GM20000 (cell line): ENCODE measurements around the gene CHRNA4.

Experiments used
- DNase-seq: peaks from one replicate; pipeline ENCODE4 v3.0.0; 2012; ENCODE audit warnings: low spot score
- TF ChIP-seq, protein P1 (sequence below): IDR thresholded peaks from 2 replicates; pipeline ENCODE4 v1.5.1; 2012; ENCODE audit warnings: mild to moderate bottlenecking, control low read depth; ENCODE audit errors: extremely low read depth, missing control alignments

The CHRNA4 gene

DNA sequence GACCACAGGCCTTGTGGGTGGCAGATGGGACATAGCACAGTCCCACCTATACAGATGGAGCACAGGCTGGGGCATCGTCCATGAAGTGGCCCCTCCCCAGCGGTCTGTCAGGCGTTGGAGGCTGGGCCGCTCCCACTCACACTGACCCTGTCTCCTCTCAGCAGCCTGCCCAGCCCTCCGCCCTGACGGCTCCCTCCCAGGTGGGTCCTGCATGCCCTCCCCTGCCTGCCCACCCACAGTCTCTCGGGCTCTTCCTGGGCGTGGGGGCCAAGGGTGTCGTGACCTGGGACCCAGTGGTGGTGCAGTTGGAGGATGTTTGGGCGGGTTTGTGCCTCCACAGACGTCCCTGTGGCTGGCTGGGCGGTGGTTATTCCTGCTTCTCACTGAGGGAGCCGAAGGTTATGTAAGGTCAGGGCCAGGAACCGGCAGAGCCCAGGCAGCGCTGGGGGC lies 45.9 kb downstream of the CHRNA4 start:
- TF ChIP-seq, protein P1, sequence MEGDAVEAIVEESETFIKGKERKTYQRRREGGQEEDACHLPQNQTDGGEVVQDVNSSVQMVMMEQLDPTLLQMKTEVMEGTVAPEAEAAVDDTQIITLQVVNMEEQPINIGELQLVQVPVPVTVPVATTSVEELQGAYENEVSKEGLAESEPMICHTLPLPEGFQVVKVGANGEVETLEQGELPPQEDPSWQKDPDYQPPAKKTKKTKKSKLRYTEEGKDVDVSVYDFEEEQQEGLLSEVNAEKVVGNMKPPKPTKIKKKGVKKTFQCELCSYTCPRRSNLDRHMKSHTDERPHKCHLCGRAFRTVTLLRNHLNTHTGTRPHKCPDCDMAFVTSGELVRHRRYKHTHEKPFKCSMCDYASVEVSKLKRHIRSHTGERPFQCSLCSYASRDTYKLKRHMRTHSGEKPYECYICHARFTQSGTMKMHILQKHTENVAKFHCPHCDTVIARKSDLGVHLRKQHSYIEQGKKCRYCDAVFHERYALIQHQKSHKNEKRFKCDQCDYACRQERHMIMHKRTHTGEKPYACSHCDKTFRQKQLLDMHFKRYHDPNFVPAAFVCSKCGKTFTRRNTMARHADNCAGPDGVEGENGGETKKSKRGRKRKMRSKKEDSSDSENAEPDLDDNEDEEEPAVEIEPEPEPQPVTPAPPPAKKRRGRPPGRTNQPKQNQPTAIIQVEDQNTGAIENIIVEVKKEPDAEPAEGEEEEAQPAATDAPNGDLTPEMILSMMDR, result no peak

DNA sequence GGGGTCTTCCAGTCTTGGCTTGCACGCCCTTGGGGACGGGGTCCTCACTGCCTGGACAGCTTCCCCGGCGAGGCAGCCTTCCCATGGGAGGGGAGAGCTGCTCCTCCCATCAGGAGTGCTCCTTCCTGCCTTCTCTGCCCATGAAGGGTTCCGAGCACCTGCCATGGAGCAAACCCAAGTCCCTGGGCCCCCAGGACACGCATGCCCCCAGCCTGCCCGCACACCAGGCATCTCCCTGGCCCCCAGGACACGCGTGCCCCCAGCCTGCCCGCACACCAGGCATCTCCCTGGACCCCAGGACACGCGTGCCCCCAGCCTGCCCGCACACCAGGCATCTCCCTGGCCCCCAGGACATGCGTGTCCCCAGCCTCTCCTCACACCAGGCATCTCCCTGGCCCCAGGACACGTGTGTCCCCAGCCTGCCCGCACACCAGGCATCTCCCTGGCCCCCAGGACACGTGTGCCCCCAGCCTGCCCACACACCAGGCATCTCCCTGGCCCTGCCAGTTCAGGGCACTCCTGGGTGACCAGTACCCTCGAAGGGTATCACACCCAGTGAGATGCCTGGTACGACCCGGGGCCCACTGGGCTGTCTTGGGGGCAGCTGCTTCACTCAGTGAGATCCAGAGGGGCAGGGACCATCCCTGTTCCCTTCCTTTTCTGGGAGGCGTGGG lies 46.4 kb downstream of the CHRNA4 start:
- DNase-seq, result no peak
- TF ChIP-seq, protein P1, result no peak

More for the DNA sequence above, 45.9 kb downstream of the CHRNA4 start:
- no peak for DNase-seq

GRCh38 chr20:63314015-63314471 lies 47.1 kb downstream of the CHRNA4 start:
- TF ChIP-seq, protein P1, result no peak
- DNase-seq, result no peak

DNA sequence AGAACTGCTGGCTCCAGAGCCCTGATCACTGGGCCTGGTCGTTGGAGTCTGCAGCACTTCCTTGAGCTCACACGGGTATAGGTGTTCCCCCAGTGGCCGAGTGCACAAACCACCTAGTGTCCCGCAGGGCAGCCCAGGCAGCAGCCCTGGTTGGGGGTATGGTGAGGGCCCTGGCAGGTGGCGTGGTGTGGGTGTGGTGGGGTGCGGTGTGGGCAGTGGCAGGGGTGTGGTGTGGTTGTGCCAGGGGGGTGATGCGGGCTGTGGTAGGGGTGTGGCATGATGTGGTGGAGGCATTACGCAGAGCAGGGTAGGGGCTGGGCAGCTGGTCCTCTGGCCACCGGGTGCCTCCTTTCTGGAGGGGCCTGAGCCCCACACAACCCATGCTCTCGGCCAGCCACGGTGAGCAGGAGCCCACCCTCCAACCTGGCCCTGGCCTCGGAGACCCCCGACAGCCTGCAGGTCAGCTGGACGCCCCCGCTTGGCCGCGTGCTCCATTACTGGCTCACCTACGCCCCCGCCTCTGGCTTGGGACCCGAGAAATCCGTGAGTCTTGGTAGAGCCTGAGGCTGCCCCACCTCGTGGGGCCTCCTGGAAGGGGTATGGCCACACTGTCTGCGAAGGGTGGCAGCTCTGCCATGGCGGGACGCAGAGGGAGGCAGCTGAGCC lies 47.7 kb downstream of the CHRNA4 start:
- DNase-seq, result no peak
- TF ChIP-seq, protein P1, result no peak

DNA sequence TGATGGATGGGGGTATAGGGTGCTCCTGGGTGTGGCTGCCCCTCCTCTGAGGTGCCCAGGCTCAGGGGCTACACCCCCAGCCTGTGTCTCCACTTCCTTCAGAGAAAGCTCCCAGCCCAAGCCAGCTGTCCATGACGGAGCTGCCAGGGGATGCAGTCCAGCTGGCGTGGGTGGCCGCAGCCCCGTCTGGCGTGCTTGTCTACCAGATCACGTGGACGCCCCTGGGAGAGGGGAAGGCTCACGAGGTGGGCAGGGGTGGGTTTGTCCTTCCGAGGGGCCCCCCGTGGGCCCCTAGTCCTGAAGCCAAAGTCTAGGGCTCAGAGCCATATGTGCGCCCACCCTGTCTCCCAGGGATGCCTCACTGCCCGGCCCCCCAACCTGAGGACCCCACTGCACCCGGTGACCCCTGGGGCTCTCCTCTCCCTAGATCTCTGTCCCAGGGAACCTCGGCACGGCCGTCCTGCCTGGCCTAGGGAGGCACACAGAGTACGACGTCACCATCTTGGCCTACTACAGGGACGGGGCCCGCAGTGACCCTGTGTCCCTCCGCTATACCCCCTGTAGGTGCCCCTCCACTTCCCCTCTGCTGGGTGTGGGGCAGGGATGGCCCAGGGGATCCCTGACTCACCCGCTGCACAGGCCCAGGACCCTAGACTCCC lies 48.3 kb downstream of the CHRNA4 start:
- no peak for DNase-seq
- TF ChIP-seq, protein P1, result no peak

DNA sequence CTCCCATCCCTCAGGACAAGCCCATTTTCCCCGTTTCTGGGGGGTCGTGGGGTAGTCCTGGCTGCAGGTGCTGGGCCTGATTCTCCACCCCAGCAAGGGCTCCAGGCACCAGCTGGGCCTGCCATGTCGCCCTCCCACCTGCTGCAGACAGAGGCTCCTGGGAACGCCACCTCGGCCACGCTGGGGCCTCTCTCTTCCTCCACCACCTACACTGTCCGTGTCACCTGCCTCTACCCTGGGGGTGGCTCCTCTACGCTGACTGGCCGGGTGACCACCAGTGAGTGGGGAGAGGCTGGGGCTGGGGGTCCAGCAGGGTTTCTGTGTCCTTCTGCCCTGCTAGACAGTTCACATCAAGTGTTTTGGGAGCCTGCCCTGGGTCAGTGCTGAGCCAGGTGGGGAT lies 48.9 kb downstream of the CHRNA4 start:
- TF ChIP-seq, protein P1, result no peak
- no peak for DNase-seq

- no peak for DNase-seq
- TF ChIP-seq, protein P1, result no peak
Measured at GRCh38 chr20:63311833-63312243, 49.3 kb downstream of the CHRNA4 start.
